T-helper 9 cell (primary cell): ENCODE data around the gene SFMBT1.

ENCODE experiments used
- DNase-seq: peaks from one replicate; pipeline ENCODE4 v3.0.0-alpha.2; 2020

Gene SFMBT1

GRCh38 chr3:52880474-52880873 lies 165.4 kb downstream of the SFMBT1 start:
- DNase-seq: no peak

GRCh38 chr3:52880047-52880446 lies 165.8 kb downstream of the SFMBT1 start:
- DNase-seq: no peak

- no peak for DNase-seq
Measured at GRCh38 chr3:52879581-52879980, 166.3 kb downstream of the SFMBT1 start.

- DNase-seq: no peak
Measured at GRCh38 chr3:52879090-52879489, 166.8 kb downstream of the SFMBT1 start.

GRCh38 chr3:52877085-52877484 lies 168.8 kb downstream of the SFMBT1 start:
- DNase-seq: no peak

GRCh38 chr3:52874864-52875587 lies 170.8 kb downstream of the SFMBT1 start:
- no peak for DNase-seq

- no peak for DNase-seq
Measured at GRCh38 chr3:52874160-52874701, 171.6 kb downstream of the SFMBT1 start.

- DNase-seq: no peak
Measured at GRCh38 chr3:52873433-52874159, 172.3 kb downstream of the SFMBT1 start.

GRCh38 chr3:52872245-52872644 lies 173.6 kb downstream of the SFMBT1 start:
- no peak for DNase-seq

- no peak for DNase-seq
Measured at GRCh38 chr3:52871761-52872160, 174.1 kb downstream of the SFMBT1 start.

GRCh38 chr3:52870471-52870870 lies 175.4 kb downstream of the SFMBT1 start:
- no peak for DNase-seq

GRCh38 chr3:52866427-52866826 lies 179.4 kb downstream of the SFMBT1 start:
- DNase-seq: no peak

GRCh38 chr3:52865994-52866393 lies 179.9 kb downstream of the SFMBT1 start:
- DNase-seq: no peak

GRCh38 chr3:52860424-52860768 lies 185.5 kb downstream of the SFMBT1 start:
- no peak for DNase-seq

- no peak for DNase-seq
Measured at GRCh38 chr3:52859686-52860423, 186.0 kb downstream of the SFMBT1 start.

- DNase-seq: no peak
Measured at GRCh38 chr3:52857864-52858263, 188.0 kb downstream of the SFMBT1 start.

- DNase-seq: no peak
Measured at GRCh38 chr3:52857133-52857532, 188.7 kb downstream of the SFMBT1 start.

GRCh38 chr3:52856666-52857065 lies 189.2 kb downstream of the SFMBT1 start:
- DNase-seq: no peak

GRCh38 chr3:52854013-52854412 lies 191.9 kb downstream of the SFMBT1 start:
- no peak for DNase-seq
